GM08714 (cell line): ENCODE measurements around the gene AGBL4.
"Not testable (repeated sequence)": the region's sequence is repeated elsewhere in the genome, so short reads cannot be mapped to it uniquely, and the experiment has no call there.

Experiments used
- H3K4me3 ChIP-seq: fragments of 200-500 bp; sonication (Bioruptor generic); 2 replicates; pipeline ENCODE4 v1.5.1; 2014; ENCODE audit warnings: mild to moderate bottlenecking, low read length, inconsistent platforms
- ZNF274 ChIP-seq: IDR thresholded peaks from 2 replicates; pipeline ENCODE4 v1.6.1; 2012; ENCODE audit warnings: mild to moderate bottlenecking, low read depth, low read length

AGBL4 gene

GRCh38 chr1:50023292-50024159 is at the start of gene AGBL4:
Gene AGBL4 (minus strand): TSS chr1:50023954.
- H3K4me3 ChIP-seq: peak within 1 kb of the TSS; percentile 23; the same call in 1 of the 2 replicates
- TF ChIP-seq ZNF274: no peak

- TF ChIP-seq ZNF274: no peak
- H3K4me3 ChIP-seq: no peak overlapping the region
Measured at GRCh38 chr1:50066806-50067205, 43.1 kb upstream of the AGBL4 start.

GRCh38 chr1:50060279-50060678 is 36.5 kb upstream of the AGBL4 start:
- no peak for TF ChIP-seq ZNF274

GRCh38 chr1:50048791-50049190 is 25.0 kb upstream of the AGBL4 start:
- no peak overlapping the region for H3K4me3 ChIP-seq
- no peak for TF ChIP-seq ZNF274

More at GRCh38 chr1:50060279-50060678, 36.5 kb upstream of the AGBL4 start:
- no peak overlapping the region for H3K4me3 ChIP-seq

GRCh38 chr1:50047916-50048694 is 24.4 kb upstream of the AGBL4 start:
- no peak for TF ChIP-seq ZNF274

GRCh38 chr1:50038237-50038809 is 14.6 kb upstream of the AGBL4 start:
- no peak overlapping the region for H3K4me3 ChIP-seq
- TF ChIP-seq ZNF274: no peak

More at GRCh38 chr1:50047916-50048694, 24.4 kb upstream of the AGBL4 start:
- H3K4me3 ChIP-seq: no peak overlapping the region

- no peak overlapping the region for H3K4me3 ChIP-seq
- no peak for TF ChIP-seq ZNF274
Measured at GRCh38 chr1:50027794-50028193, 4.0 kb upstream of the AGBL4 start.

- no peak for TF ChIP-seq ZNF274
- H3K4me3 ChIP-seq: no peak overlapping the region
Measured at GRCh38 chr1:49995734-49996133, 28.0 kb downstream of the AGBL4 start.

- TF ChIP-seq ZNF274: no peak
- no peak overlapping the region for H3K4me3 ChIP-seq
Measured at GRCh38 chr1:49971088-49971487, 52.7 kb downstream of the AGBL4 start.

- no peak for TF ChIP-seq ZNF274
- H3K4me3 ChIP-seq: no peak overlapping the region
Measured at GRCh38 chr1:49951385-49951784, 72.4 kb downstream of the AGBL4 start.

- H3K4me3 ChIP-seq: not testable (repeated sequence)
Measured at GRCh38 chr1:49915301-49915700, 108.5 kb downstream of the AGBL4 start.

GRCh38 chr1:49906365-49906764 is 117.4 kb downstream of the AGBL4 start:
- no peak for TF ChIP-seq ZNF274
- H3K4me3 ChIP-seq: no peak overlapping the region

- no peak overlapping the region for H3K4me3 ChIP-seq
- no peak for TF ChIP-seq ZNF274
Measured at GRCh38 chr1:49864581-49864980, 159.2 kb downstream of the AGBL4 start.

GRCh38 chr1:49854741-49855140 is 169.0 kb downstream of the AGBL4 start:
- H3K4me3 ChIP-seq: no peak overlapping the region
- no peak for TF ChIP-seq ZNF274
